Tibial artery (tissue), 4 donors: Measurements from ENCODE around the gene PTPRJ.
A peak's percentile ranks its signal among the peaks of the same experiment; 100 is the strongest.

ENCODE experiments used
- DNase-seq, 2 donors: peaks; one replicate each; pipeline ENCODE4 v3.0.0-alpha.2; 2019
- H3K27ac ChIP-seq, 2 donors: fragments of 200-600 bp; sonication (generic) in 1 of 2; 1 replicate in 1 of 2; 2 replicates in 1 of 2; pipeline ENCODE4 v1.5.1; 2018 to 2019; ENCODE audit warnings: mild to moderate bottlenecking in 1 of 2
- H3K27me3 ChIP-seq, 2 donors: fragments of 200-600 bp; sonication (generic) in 1 of 2; one replicate each; pipeline versions ENCODE4 v1.5.1 to v1.6.0; 2016 to 2019
- H3K36me3 ChIP-seq, 3 donors: fragments of 200-600 bp; sonication (generic) in 2 of 3; one replicate each; pipeline ENCODE4 v1.5.1; 2016 to 2019; ENCODE audit warnings: mild to moderate bottlenecking in 2 of 3
- H3K4me1 ChIP-seq, 4 donors: fragments of 200-600 bp; sonication (generic) in 2 of 4; 1 replicate in 3 of 4; 2 replicates in 1 of 4; pipeline ENCODE4 v1.5.1; 2016 to 2019
- H3K4me3 ChIP-seq, 2 donors: fragments of 200-600 bp; sonication (generic) in 1 of 2; 1 replicate in 1 of 2; 2 replicates in 1 of 2; pipeline ENCODE4 v1.5.1; 2018 to 2019; ENCODE audit warnings: mild to moderate bottlenecking in 2 of 2
- H3K9me3 ChIP-seq, 3 donors: fragments of 200-600 bp; sonication (generic) in 1 of 3; one replicate each; pipeline ENCODE4 v1.5.1; 2016 to 2019
- CTCF ChIP-seq, 2 experiments: fragments of 200-600 bp in 1 of 2; fragments of 450-650 bp in 1 of 2; IDR thresholded peaks; one replicate each; pipeline ENCODE4 v1.5.1; 2017 to 2019; ENCODE audit warnings: antibody characterized with exemption in 2 of 2, mild to moderate bottlenecking in 1 of 2, moderate library complexity in 1 of 2
- intact Hi-C: fragments of 100-400 bp; cut with DNase I; formaldehyde crosslinking; loops from one replicate; pipeline ENCODE4 v1.15.0; 2023; ENCODE audit warnings: low total_unique reads

The PTPRJ gene

GRCh38 chr11:48078689-48079088 is 98.3 kb downstream of the PTPRJ start:
- Histone ChIP-seq H3K9me3 (no peaks in the 10 kb centered on the region), H3K36me3 (no peaks in the 10 kb centered on the region), H3K27me3 (no peaks in the 10 kb centered on the region), H3K27ac (no peak overlapping the region), H3K4me1 (peaks cover 0 to 20% (median 13%) of the 10 kb centered on the region in 4 donors), H3K4me3 (no peak overlapping the region)
- no peak for DNase-seq
- TF ChIP-seq CTCF (IDR thresholded peaks at IDR 0.05): no peak
- intact Hi-C loops: no loop called here

GRCh38 chr11:48079596-48079995 is 99.2 kb downstream of the PTPRJ start:
- no peaks in the 10 kb centered on the region for H3K36me3 ChIP-seq
- H3K4me3 ChIP-seq: no peak overlapping the region
- no peak for DNase-seq
- H3K9me3 ChIP-seq: no peaks in the 10 kb centered on the region
- H3K27me3 ChIP-seq: no peaks in the 10 kb centered on the region
- no peak for TF ChIP-seq CTCF (IDR thresholded peaks at IDR 0.05)
- H3K27ac ChIP-seq: no peak overlapping the region
- H3K4me1 ChIP-seq: peaks cover 0 to 20% (median 13%) of the 10 kb centered on the region in 4 donors
- intact Hi-C loops: no loop called here

GRCh38 chr11:48080301-48080861 is 100.0 kb downstream of the PTPRJ start:
- no peaks in the 10 kb centered on the region for H3K36me3 ChIP-seq
- no peak for DNase-seq
- H3K27me3 ChIP-seq: no peaks in the 10 kb centered on the region
- H3K27ac ChIP-seq: peak overlapping the region in 1 of 2 donors; percentile 47
- no peak for TF ChIP-seq CTCF (IDR thresholded peaks at IDR 0.05)
- H3K4me3 ChIP-seq: no peak overlapping the region
- peaks cover 0 to 20% (median 13%) of the 10 kb centered on the region in 4 donors for H3K4me1 ChIP-seq
- intact Hi-C loops: no loop called here
- no peaks in the 10 kb centered on the region for H3K9me3 ChIP-seq

- Histone ChIP-seq H3K4me1 (peaks cover 0 to 20% (median 13%) of the 10 kb centered on the region in 4 donors), H3K36me3 (no peaks in the 10 kb centered on the region), H3K27ac (peak overlapping the region; percentile 47 to 53), H3K9me3 (no peaks in the 10 kb centered on the region), H3K27me3 (no peaks in the 10 kb centered on the region), H3K4me3 (no peak overlapping the region)
- intact Hi-C loops: no loop called here
- peak; percentile 89 to 94 for DNase-seq
- peak in 1 of 2 experiments; percentile 16 for TF ChIP-seq CTCF (IDR thresholded peaks at IDR 0.05)
Observed at GRCh38 chr11:48081151-48082010, 101.0 kb downstream of the PTPRJ start.

GRCh38 chr11:48082771-48083170 is 102.4 kb downstream of the PTPRJ start:
- Histone ChIP-seq H3K36me3 (no peaks in the 10 kb centered on the region), H3K27ac (no peak overlapping the region), H3K9me3 (no peaks in the 10 kb centered on the region), H3K27me3 (no peaks in the 10 kb centered on the region), H3K4me1 (peaks cover 0 to 20% (median 13%) of the 10 kb centered on the region in 4 donors), H3K4me3 (no peak overlapping the region)
- no peak for TF ChIP-seq CTCF (IDR thresholded peaks at IDR 0.05)
- intact Hi-C loops: no loop called here
- no peak for DNase-seq
